Heart left ventricle (tissue), 16 donors: ENCODE measurements around the gene FAM83F. TPM values are rescaled to one million over a fixed set of nuclear protein-coding genes. Genes with fewer than 3 reads are reported as not detected.

Experiments used
- ATAC-seq, 4 donors: fragments of 200-7000 bp; cut with Tn5 transposase; one replicate each; pipeline ENCODE4 v1.9.1; 2020 to 2022; ENCODE audit warnings: moderate library complexity in 4 of 4, mild to moderate bottlenecking in 3 of 4, moderate number of reproducible peaks in 1 of 4
- DNase-seq, 5 donors: peaks; one replicate each; pipeline ENCODE4 v3.0.0-alpha.2; 2020
- H3K27ac ChIP-seq, 12 donors: fragments of 200-600 bp; sonication (generic) in 4 of 12; one replicate each; pipeline versions ENCODE4 v1.5.0 to v1.8.0; 2016 to 2022; ENCODE audit warnings: mild to moderate bottlenecking in 2 of 12
- H3K27me3 ChIP-seq, 9 donors: fragments of 200-600 bp; sonication (generic) in 2 of 9; one replicate each; pipeline versions ENCODE4 v1.5.1 to v1.8.0; 2016 to 2022; ENCODE audit warnings: mild to moderate bottlenecking in 3 of 9
- H3K36me3 ChIP-seq, 9 donors: fragments of 200-600 bp; sonication (generic) in 2 of 9; one replicate each; pipeline versions ENCODE4 v1.5.0 to v1.8.0; 2018 to 2022; ENCODE audit warnings: mild to moderate bottlenecking in 2 of 9
- H3K4me1 ChIP-seq, 12 donors: fragments of 200-600 bp; sonication (generic) in 4 of 12; one replicate each; pipeline versions ENCODE4 v1.5.0 to v1.8.0; 2016 to 2022; ENCODE audit warnings: mild to moderate bottlenecking in 3 of 12
- H3K4me3 ChIP-seq, 12 donors: fragments of 200-600 bp; sonication (generic) in 4 of 12; one replicate each; pipeline versions ENCODE4 v1.5.0 to v1.8.0; 2017 to 2022; ENCODE audit warnings: mild to moderate bottlenecking in 9 of 12, moderate library complexity in 4 of 12
- H3K9me3 ChIP-seq, 12 donors: fragments of 200-600 bp; sonication (generic) in 4 of 12; one replicate each; pipeline versions ENCODE4 v1.5.0 to v1.8.0; 2016 to 2022; ENCODE audit warnings: mild to moderate bottlenecking in 1 of 12
- POLR2A ChIP-seq, 2 donors: fragments of 450-650 bp; IDR thresholded peaks; one replicate each; pipeline ENCODE4 v1.6.1; 2017; ENCODE audit warnings: antibody characterized with exemption in 2 of 2, mild to moderate bottlenecking in 2 of 2, moderate library complexity in 2 of 2
- WGBS, 4 donors: extraction: QIAGEN DNeasy Blood & Tissue Kit in 2 of 4; methylation state at CpG; one replicate each; pipeline versions ENCODE4 v1.1.5 to v1.1.7; 2013 to 2018; 5-methylcytosine and 5-hydroxymethylcytosine counted together
- intact Hi-C, 10 donors: fragments of 100-400 bp; cut with DNase I; formaldehyde crosslinking; loops; one replicate each; pipeline versions ENCODE4 v1.11.1 to v1.14.2; 2022
- polyA plus RNA-seq, 2 donors: library from polyadenylated mRNA; stranded (reverse); fragments of 200-250 nt; gene quantifications; one replicate each; pipeline ENCODE4 v1.2.3, GENCODE V29; 2013
- total RNA-seq, 9 donors: library from RNA; depleted of rRNA in 2 of 9; stranded (reverse); fragments of >200 nt in 2 of 9; fragmentation: NEBNext Ultra II Directional in 3 of 9; extraction: Animal tissue kit (Norgen Biotek cat#: 25700) in 3 of 9; gene quantifications; one replicate each; pipeline versions ENCODE4 v1.1.0 to v1.2.4, GENCODE V29; 2016 to 2023
- TF ChIP-seq, protein P1 (sequence below), 12 donors: fragments of 200-600 bp; sonication (generic) in 4 of 12; IDR thresholded peaks; one replicate each; pipeline versions ENCODE4 v1.5.0 to v1.8.0; 2018 to 2022; ENCODE audit warnings: antibody characterized with exemption in 12 of 12, mild to moderate bottlenecking in 5 of 12
- donor health status: ischemic (EF 13 %, LVEDD 7.1; RV severe dilation, severe dysfunction).
- donor health status: healthy with polysubstance abuse.
- donor health status: DM: no; HTN: yes; CAD: no.
- donor health status: DM: no; HTN: no; CAD: no.
- donor health status: ischemic (EF 25% LVEDD 6.9; RV normal size, moderate dysfunction).
- donor health status: ischemic (EF 25% LVEDD 5.7; RV mildly dilated, moderate dysfunction).
- donor health status: healthy.
- donor health status: DM: yes; HTN: yes; CAD: no.
- donor health status: ischemic (EF 35%, LVEDD 5.7; RV mildly dilated, moderate dysfunction).
- donor health status: nonischemic (EF 11% LVEDD 7.7; RV severe dilation, severe dysfunction).
- donor health status: DM: yes; HTN: yes; CAD: no.
- donor health status: PGD.
- donor health status: ischemic (EF 29% LVEDD 5.4; RV normal size, mild dysfunction).
- donor health status: nonischemic (EF 23%, LVEDD 6.1; RV moderate dilation, normal function).

Gene FAM83F
- total and polyA plus RNA-seq, 11 donors, result 1.3 to 6.6 (median 2.5) TPM

DNA sequence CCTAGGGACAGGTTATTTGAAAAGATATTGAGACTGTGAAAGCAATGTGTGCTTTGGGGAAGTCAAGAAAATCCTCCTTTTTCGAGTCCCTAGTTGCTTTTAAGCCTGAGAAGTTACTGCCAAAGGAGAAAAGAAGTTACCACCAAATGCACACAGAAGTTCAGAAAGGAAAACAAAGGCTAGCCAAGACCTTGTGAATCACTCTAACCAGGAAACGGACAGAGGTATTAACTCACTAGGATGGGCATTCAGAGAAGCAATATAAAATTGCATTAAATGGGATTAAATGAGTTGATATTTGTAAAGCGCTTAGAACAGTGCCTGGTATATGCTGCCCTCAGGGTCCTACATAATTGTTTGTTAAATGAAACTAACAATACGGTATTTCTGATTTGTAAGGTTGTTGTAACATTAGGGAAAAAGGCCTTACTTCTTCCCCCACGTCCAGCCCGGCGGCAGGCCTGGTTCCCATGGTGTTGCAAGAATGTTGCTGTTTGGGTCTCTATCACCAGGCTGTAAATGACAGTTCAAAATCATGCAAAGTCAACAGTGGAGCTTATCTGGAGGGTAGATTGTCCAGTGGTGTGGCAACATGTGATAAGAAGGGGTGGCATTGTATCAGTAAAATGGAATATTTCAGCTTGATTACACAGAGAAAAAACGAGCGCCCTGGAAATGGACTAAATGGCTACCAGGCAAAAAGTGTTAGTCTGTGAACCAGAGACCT, 27.5 kb upstream of the FAM83F start:
- ATAC-seq, result no peak
- Histone ChIP-seq H3K36me3 (no peaks in the 10 kb centered on the region), H3K9me3 (no peaks in the 10 kb centered on the region), H3K27me3 (peaks cover 0 to 14% (median 0%) of the 10 kb centered on the region in 9 donors), H3K4me3 (no peak overlapping the region), H3K4me1 (peaks cover 0 to 15% (median 5%) of the 10 kb centered on the region in 12 donors), H3K27ac (no peak overlapping the region)
- intact Hi-C loops, result no loop called here
- TF ChIP-seq POLR2A (IDR thresholded peaks at IDR 0.05), result no peak
- TF ChIP-seq, protein P1, sequence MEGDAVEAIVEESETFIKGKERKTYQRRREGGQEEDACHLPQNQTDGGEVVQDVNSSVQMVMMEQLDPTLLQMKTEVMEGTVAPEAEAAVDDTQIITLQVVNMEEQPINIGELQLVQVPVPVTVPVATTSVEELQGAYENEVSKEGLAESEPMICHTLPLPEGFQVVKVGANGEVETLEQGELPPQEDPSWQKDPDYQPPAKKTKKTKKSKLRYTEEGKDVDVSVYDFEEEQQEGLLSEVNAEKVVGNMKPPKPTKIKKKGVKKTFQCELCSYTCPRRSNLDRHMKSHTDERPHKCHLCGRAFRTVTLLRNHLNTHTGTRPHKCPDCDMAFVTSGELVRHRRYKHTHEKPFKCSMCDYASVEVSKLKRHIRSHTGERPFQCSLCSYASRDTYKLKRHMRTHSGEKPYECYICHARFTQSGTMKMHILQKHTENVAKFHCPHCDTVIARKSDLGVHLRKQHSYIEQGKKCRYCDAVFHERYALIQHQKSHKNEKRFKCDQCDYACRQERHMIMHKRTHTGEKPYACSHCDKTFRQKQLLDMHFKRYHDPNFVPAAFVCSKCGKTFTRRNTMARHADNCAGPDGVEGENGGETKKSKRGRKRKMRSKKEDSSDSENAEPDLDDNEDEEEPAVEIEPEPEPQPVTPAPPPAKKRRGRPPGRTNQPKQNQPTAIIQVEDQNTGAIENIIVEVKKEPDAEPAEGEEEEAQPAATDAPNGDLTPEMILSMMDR (IDR thresholded peaks at IDR 0.05), result no peak
- no peak for DNase-seq
- 79 to 82% (median 80%) methylated on average over 9 of the region's 9 CpGs for WGBS, 4 donors

DNA sequence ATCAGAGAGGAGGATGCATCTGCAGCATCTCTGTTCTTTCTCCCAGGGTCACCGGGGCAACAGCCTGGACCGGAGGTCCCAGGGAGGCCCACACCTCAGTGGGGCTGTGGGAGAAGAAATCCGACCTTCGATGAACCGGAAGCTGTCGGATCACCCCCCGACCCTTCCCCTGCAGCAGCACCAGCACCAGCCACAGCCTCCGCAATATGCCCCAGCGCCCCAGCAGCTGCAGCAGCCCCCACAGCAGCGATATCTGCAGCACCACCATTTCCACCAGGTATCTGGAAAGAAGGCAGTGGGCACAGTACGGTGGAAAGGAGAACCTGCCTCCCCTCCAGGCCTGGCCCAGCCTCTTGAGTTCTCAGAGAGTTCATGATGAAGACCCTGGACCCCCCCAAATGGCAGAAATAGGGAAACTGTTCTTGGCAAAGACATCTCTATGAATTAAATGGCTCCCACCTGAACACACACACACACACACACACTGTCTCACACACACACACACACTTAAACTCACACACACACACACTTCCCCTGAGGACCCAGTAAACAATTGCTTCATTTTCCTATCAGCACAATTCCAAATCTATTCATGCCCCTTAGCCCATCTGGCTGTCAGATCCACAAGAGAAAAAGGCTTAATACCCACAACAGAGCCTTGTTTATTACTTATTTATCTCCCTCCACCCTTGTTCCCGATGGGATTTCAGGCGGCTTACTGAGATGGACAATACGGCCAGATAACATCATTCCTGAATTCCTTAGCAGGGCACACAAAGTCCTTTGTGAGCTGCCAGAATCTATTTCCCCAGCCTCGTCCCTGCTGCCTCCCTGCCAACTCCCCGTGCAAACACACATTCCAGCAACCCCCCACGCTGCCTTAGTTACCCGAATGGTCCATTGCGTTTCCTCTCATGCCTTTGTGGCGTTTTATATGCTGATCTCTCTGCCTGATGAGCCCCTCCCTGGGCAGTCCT, 26.5 kb upstream of the FAM83F start:
- WGBS, 4 donors, result 41 to 58% (median 45%) methylated on average over 15 to 20 of the region's 20 CpGs
- Histone ChIP-seq H3K27ac (peak overlapping the region in 2 of 12 donors; percentile 43 to 45), H3K4me1 (peaks cover 0 to 15% (median 5%) of the 10 kb centered on the region in 12 donors), H3K9me3 (no peaks in the 10 kb centered on the region), H3K27me3 (peaks cover 0 to 15% (median 0%) of the 10 kb centered on the region in 9 donors), H3K4me3 (no peak overlapping the region), H3K36me3 (no peaks in the 10 kb centered on the region)
- ATAC-seq (peak; percentile 50 to 86 (median 79)), DNase-seq (peak in 2 of 5 donors; percentile 38 to 49)
- intact Hi-C loops, result no loop called here
- TF ChIP-seq POLR2A (IDR thresholded peaks at IDR 0.05), result no peak
- TF ChIP-seq, protein P1 (IDR thresholded peaks at IDR 0.05), result no peak

GRCh38 chr22:39970742-39971141, 24.0 kb upstream of the FAM83F start:
- 88 to 92% (median 91%) methylated on average over 10 of the region's 10 CpGs for WGBS, 4 donors
- ATAC-seq, result no peak
- TF ChIP-seq, protein P1 (IDR thresholded peaks at IDR 0.05), result no peak
- TF ChIP-seq POLR2A (IDR thresholded peaks at IDR 0.05), result no peak

GRCh38 chr22:39972641-39973040, 22.1 kb upstream of the FAM83F start:
- no peak overlapping the region for H3K27ac ChIP-seq
- DNase-seq (no peak), ATAC-seq (no peak)
- peaks cover 0 to 19% (median 4%) of the 10 kb centered on the region in 12 donors for H3K4me1 ChIP-seq
- H3K4me3 ChIP-seq, result no peak overlapping the region
- no peaks in the 10 kb centered on the region for H3K36me3 ChIP-seq
- intact Hi-C loops, result no loop called here
- TF ChIP-seq POLR2A (IDR thresholded peaks at IDR 0.05), result no peak
- TF ChIP-seq, protein P1 (IDR thresholded peaks at IDR 0.05), result no peak
- H3K27me3 ChIP-seq, result peaks cover 0 to 37% (median 0%) of the 10 kb centered on the region in 9 donors
- no peaks in the 10 kb centered on the region for H3K9me3 ChIP-seq
- WGBS, 4 donors, result 60 to 68% (median 65%) methylated on average over 5 of the region's 5 CpGs

More at GRCh38 chr22:39970742-39971141, 24.0 kb upstream of the FAM83F start:
- Histone ChIP-seq H3K4me3 (no peak overlapping the region), H3K9me3 (no peaks in the 10 kb centered on the region), H3K4me1 (peaks cover 0 to 21% (median 5%) of the 10 kb centered on the region in 12 donors), H3K27me3 (peaks cover 0 to 23% (median 0%) of the 10 kb centered on the region in 9 donors), H3K27ac (no peak overlapping the region), H3K36me3 (no peaks in the 10 kb centered on the region)
- no peak for DNase-seq
- intact Hi-C loops, result no loop called here
